Fibroblast of lung (primary cell): ENCODE data around the gene TSPAN31. TPM values are rescaled to one million over a fixed set of nuclear protein-coding genes. Genes with fewer than 3 reads are reported as not detected.
"Not testable (repeated sequence)": the region's sequence is repeated elsewhere in the genome, so short reads cannot be mapped to it uniquely, and the experiment has no call there.

ENCODE experiments used
- DNase-seq, 2 donors: peaks; one replicate each; pipeline versions ENCODE4 v3.0.0 to v3.0.0-alpha.2; 2010; ENCODE audit warnings: low read depth in 2 of 2
- H2AFZ ChIP-seq: 2 replicates; pipeline ENCODE4 v1.5.1; 2012; ENCODE audit warnings: low read length, control low read depth, inconsistent platforms
- H3K27ac ChIP-seq: 2 replicates; pipeline ENCODE4 v1.5.1; 2011; ENCODE audit warnings: low read length, control low read depth; ENCODE audit not compliant: insufficient read depth
- H3K27me3 ChIP-seq: 2 replicates; pipeline ENCODE4 v1.5.1; 2011; ENCODE audit warnings: mild to moderate bottlenecking, low read length; ENCODE audit not compliant: control insufficient read depth, insufficient read depth
- H3K36me3 ChIP-seq: 2 replicates; pipeline ENCODE4 v1.5.1; 2011; ENCODE audit warnings: low read length; ENCODE audit not compliant: control insufficient read depth, insufficient read depth
- H3K4me1 ChIP-seq: 2 replicates; pipeline ENCODE4 v1.5.1; 2011; ENCODE audit warnings: low read length; ENCODE audit not compliant: control insufficient read depth, insufficient read depth; ENCODE audit errors: extremely low read depth
- H3K4me2 ChIP-seq: 2 replicates; pipeline ENCODE4 v1.5.1; 2011; ENCODE audit warnings: low read length, control low read depth; ENCODE audit not compliant: insufficient read depth; ENCODE audit errors: extremely low read depth
- H3K4me3 ChIP-seq, 4 experiments: fragments of 200-600 bp in 1 of 4; sonication (generic) in 1 of 4; replicated peaks in 1 of 4; 2 replicates each; pipeline ENCODE4 v1.5.1; 2011 to 2016; ENCODE audit warnings: low read length in 4 of 4, low read depth in 3 of 4, mild to moderate bottlenecking in 3 of 4, control low read depth in 2 of 4, inconsistent platforms in 1 of 4, mixed read lengths in 1 of 4; ENCODE audit not compliant: insufficient read depth in 1 of 4; ENCODE audit errors: control extremely low read depth in 1 of 4
- H3K79me2 ChIP-seq: 2 replicates; pipeline ENCODE4 v1.5.1; 2012; ENCODE audit warnings: mild to moderate bottlenecking, low read length, inconsistent platforms; ENCODE audit not compliant: control insufficient read depth, insufficient read depth
- H3K9ac ChIP-seq: 2 replicates; pipeline ENCODE4 v1.5.1; 2011; ENCODE audit warnings: mild to moderate bottlenecking, low read length, control low read depth; ENCODE audit not compliant: insufficient read depth
- H3K9me3 ChIP-seq: 2 replicates; pipeline ENCODE4 v1.5.1; 2012; ENCODE audit warnings: low read depth, low read length; ENCODE audit not compliant: control insufficient read depth, insufficient read depth
- H4K20me1 ChIP-seq: 2 replicates; pipeline ENCODE4 v1.5.1; 2011; ENCODE audit warnings: low read length; ENCODE audit not compliant: control insufficient read depth, insufficient read depth; ENCODE audit errors: extremely low read depth
- EZH2 ChIP-seq: IDR thresholded peaks from 2 replicates; pipeline ENCODE4 v1.5.1; 2012; ENCODE audit warnings: low read length, control low read depth, mild to moderate bottlenecking; ENCODE audit errors: missing control alignments
- polyA plus RNA-seq, 2 donors: library from polyadenylated mRNA; depleted of rRNA in 1 of 2; stranded (reverse) in 1 of 2; unstranded in 1 of 2; fragments of >200 nt; gene quantifications; 2 replicates each; pipeline ENCODE4 v1.2.1, GENCODE V29; 2011 to 2012; ENCODE audit warnings: missing spikeins in 1 of 2
- total RNA-seq: library from RNA; depleted of rRNA; stranded (reverse); fragments of >200 nt; gene quantifications from 2 replicates; pipeline ENCODE4 v1.2.1, GENCODE V29; 2014
- TF ChIP-seq, protein P1 (sequence below), 2 donors: IDR thresholded peaks in 1 of 2; conservative IDR thresholded peaks in 1 of 2; 1 replicate in 1 of 2; 2 replicates in 1 of 2; pipeline ENCODE4 v1.5.1; 2011 to 2012; ENCODE audit warnings: low read length in 2 of 2, control low read depth in 1 of 2, inconsistent platforms in 1 of 2, low read depth in 1 of 2, mild to moderate bottlenecking in 1 of 2

TSPAN31 gene
- total and polyA plus RNA-seq, 2 donors (not counting 1 experiment from before 2014, with no cell fraction given) = 53.6 to 99.6 TPM

DNA sequence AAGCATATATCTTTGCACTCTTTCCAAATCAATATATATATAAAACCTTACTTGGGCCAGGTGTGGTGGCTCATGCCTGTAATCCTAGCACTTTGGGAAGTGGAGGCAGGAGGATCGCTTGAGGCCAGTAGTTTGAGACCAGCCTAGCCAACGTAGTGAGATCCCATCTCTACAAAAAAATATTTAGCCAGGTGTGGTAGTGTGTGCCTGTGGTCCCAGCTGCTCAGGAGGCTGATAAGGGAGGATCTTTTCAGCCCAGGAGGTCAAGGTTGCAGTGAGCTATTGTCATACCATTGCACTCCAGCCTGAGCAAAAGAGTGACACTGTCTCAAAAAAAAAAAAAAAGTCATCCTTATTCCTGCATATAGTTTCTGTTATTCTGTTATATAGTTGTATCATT lies 36.5 kb upstream of the TSPAN31 start:
- Histone ChIP-seq H3K27me3 (no peaks in the 10 kb centered on the region), H3K4me3 (no peak overlapping the region), H3K9me3 (no peaks in the 10 kb centered on the region), H2AFZ (no peak overlapping the region), H4K20me1 (no peaks in the 10 kb centered on the region), H3K27ac (no peak overlapping the region), H3K36me3 (no peaks in the 10 kb centered on the region), H3K4me2 (no peak overlapping the region), H3K79me2 (no peaks in the 10 kb centered on the region), H3K4me1 (no peaks in the 10 kb centered on the region), H3K9ac (no peak overlapping the region)
- TF ChIP-seq, protein P1, sequence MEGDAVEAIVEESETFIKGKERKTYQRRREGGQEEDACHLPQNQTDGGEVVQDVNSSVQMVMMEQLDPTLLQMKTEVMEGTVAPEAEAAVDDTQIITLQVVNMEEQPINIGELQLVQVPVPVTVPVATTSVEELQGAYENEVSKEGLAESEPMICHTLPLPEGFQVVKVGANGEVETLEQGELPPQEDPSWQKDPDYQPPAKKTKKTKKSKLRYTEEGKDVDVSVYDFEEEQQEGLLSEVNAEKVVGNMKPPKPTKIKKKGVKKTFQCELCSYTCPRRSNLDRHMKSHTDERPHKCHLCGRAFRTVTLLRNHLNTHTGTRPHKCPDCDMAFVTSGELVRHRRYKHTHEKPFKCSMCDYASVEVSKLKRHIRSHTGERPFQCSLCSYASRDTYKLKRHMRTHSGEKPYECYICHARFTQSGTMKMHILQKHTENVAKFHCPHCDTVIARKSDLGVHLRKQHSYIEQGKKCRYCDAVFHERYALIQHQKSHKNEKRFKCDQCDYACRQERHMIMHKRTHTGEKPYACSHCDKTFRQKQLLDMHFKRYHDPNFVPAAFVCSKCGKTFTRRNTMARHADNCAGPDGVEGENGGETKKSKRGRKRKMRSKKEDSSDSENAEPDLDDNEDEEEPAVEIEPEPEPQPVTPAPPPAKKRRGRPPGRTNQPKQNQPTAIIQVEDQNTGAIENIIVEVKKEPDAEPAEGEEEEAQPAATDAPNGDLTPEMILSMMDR (conservative IDR thresholded peaks at IDR 0.05 in 1 of 2, IDR thresholded peaks at IDR 0.05 in 1 of 2; ENCODE audit: low read depth in 1 of 2, low read length in 2 of 2) = no peak
- no peak for TF ChIP-seq EZH2
- no peak for DNase-seq

DNA sequence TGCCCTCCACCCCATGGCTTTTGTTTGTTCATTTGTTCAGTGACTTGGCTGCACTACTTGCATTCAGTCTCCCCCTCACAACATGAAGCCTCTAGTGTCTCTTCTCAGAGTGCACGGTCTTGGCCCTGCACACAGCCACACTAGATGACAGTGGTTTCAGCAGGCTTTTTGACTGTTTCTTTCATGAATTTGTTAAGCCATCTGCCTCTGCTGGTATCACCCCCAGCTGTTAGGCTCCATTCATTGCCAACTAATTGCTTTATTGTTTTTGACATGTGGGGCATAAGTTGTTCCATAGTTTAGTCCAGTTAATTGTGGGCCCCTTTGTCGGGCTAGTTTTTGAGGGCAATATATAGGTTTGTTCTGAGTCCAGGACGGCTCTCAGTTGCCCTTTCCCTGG lies 32.1 kb upstream of the TSPAN31 start:
- Histone ChIP-seq H3K79me2 (no peaks in the 10 kb centered on the region), H3K9me3 (no peaks in the 10 kb centered on the region), H2AFZ (no peak overlapping the region), H3K4me1 (no peaks in the 10 kb centered on the region), H4K20me1 (no peaks in the 10 kb centered on the region), H3K4me2 (no peak overlapping the region), H3K27ac (no peak overlapping the region), H3K36me3 (peaks cover 6% of the 10 kb centered on the region), H3K27me3 (no peaks in the 10 kb centered on the region), H3K9ac (no peak overlapping the region), H3K4me3 (no peak overlapping the region)
- TF ChIP-seq EZH2 = no peak
- TF ChIP-seq, protein P1 (conservative IDR thresholded peaks at IDR 0.05 in 1 of 2, IDR thresholded peaks at IDR 0.05 in 1 of 2; ENCODE audit: low read depth in 1 of 2, low read length in 2 of 2) = no peak
- DNase-seq = no peak

GRCh38 chr12:57713209-57713608 lies 31.6 kb upstream of the TSPAN31 start:
- Histone ChIP-seq H4K20me1 (no peaks in the 10 kb centered on the region), H3K9me3 (no peaks in the 10 kb centered on the region), H3K27me3 (no peaks in the 10 kb centered on the region), H2AFZ (no peak overlapping the region), H3K36me3 (peaks cover 9% of the 10 kb centered on the region), H3K9ac (no peak overlapping the region), H3K79me2 (no peaks in the 10 kb centered on the region), H3K4me3 (no peak overlapping the region), H3K4me1 (no peaks in the 10 kb centered on the region), H3K27ac (no peak overlapping the region), H3K4me2 (no peak overlapping the region)
- DNase-seq = no peak
- TF ChIP-seq, protein P1 (conservative IDR thresholded peaks at IDR 0.05 in 1 of 2, IDR thresholded peaks at IDR 0.05 in 1 of 2; ENCODE audit: low read depth in 1 of 2, low read length in 2 of 2) = no peak
- TF ChIP-seq EZH2 = no peak

DNA sequence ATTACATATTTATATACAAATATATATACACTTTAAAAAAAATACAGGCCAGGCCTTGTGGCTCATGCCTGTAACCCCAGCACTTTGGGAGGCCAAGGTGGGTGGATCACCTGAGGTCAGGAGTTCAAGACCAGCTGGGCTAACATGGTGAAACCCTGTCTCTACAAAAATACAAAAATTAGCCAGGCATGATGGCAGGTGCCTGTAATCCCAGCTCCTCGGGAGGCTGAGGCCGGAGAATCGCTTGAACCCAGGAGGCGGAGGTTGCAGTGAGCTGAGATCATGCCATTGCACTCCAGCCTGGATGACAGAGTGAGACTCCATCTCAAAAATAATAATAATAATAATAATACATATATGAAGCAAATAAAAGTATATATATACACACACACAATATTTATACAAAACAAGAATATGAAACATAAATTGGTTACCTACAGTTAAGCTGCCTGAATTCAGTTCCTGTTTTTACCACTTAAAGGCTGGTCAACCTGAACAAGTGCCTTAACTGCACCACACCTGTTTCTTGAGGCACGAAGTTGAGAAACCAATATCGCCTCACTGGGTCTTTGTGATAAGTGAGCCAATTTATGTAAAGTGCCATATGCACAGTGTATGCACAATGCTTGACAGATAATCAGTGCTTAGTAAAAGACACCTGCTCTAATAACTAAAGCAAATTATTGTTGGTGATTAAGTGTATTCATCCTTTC lies 29.6 kb upstream of the TSPAN31 start:
- not testable (repeated sequence) for H3K27me3 ChIP-seq, H3K4me2 ChIP-seq, H3K27ac ChIP-seq, H4K20me1 ChIP-seq, H3K4me1 ChIP-seq, H3K9ac ChIP-seq, H3K9me3 ChIP-seq, DNase-seq, H2AFZ ChIP-seq, H3K4me3 ChIP-seq, H3K36me3 ChIP-seq, H3K79me2 ChIP-seq
